NCI-H82 treated with DMSO at 0.1 percent for 48 hours (cell line): Measurements from ENCODE around the gene HTR6.

ENCODE experiments used
- DNase-seq: peaks from one replicate; lab custom pipeline; 2025; ENCODE audit not compliant: unreplicated experiment; lab: John Stamatoyannopoulos, UW

Gene HTR6

DNA sequence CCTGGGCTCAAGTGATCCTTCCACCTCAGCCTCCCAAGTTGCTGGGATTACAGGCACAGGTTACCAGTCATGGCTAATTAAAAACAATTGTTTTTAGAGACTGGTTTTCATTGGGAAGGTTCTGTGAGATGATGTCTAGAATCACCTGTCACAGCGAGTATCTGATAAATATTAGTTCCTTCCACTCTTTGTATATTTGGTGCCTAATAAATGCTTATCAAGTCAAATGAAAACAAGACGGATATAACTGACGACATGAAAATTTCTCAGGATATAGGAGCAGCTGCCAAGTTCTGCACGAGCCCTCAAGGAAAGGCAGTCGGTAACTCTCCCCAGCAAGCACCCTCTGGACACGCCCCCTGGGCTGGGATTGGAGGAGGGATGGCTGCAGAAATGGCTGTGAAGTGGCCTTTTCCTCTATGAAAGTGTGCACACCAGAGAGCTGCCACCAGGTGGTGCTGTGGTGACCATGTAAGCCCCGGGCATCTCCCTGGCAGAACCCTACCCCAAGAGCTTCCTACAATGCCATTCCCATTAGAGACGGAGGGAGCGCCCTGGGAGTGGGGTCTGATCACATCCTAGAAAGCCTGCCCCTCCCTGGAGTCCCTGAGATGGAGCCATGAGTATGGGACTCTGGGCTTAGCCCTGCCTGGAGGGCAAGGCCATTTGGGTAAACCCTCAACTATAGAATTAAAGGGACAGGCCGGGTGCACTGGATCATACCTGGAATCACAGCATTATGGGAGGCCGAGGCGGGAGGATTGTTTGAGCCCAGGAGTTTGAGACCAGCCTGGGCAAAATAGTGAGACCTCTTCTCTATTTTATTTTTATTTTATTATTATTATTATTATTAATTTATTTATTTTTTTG, 50.9 kb downstream of the HTR6 start:
- DNase-seq: peak; percentile 96

DNA sequence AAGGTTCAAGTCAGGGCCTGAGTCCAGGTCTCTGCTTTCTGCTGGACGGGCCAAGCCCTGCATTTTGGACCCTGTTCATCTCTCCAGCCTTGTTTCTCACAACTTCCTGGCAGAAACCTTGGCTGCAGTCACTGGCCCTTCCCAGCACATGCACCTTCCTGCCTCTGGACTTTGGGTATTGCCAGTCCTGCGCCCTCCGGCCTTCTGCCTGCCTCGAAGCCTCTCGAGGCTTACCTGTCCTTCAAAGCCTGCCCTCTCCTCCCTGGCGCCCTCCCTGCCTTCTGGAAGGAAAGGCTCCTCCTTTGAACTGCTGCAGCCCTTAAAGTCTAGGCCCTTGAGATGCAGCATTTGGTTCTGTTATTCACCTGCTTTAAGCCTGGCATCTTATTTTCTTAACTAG, 52.8 kb downstream of the HTR6 start:
- no peak for DNase-seq

DNA sequence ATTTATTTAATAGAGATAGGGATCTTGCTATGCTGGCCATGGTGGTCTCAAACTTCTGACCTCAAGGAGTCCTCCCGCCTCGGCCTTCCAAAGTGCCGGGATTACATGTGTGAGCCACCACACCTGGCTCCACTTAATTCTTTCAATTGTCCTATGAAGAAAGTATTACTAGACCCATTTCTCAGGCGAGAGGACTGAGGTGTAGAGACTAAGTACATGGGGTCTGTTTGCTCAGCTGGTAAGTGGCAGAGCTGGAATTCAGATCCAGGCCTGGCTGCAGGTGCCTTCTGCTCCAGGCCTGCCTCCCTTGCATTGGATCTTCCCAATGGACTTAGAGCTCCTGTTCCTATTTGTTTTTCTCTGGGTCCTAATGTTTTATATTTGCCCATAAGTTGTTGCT, 55.5 kb downstream of the HTR6 start:
- DNase-seq: no peak

DNA sequence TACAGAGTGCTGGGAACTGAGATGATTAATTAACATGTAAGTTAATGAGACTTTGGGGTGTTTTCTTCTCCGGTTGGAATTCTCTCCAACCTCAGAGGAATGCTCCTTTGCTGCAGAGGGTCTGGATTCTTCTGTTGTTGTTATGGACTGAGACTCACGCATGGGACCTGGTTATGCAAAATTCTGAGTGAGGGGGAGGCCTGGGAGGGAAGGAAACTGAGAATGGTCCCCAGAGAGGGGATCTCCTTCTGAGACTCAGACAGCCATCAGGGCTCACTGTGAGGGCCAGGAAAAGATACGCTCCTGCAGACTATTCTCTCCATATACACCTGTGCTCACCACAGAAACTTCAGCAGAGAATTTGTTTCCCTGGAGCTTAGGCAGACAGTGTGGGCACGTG, 56.3 kb downstream of the HTR6 start:
- DNase-seq: no peak

DNA sequence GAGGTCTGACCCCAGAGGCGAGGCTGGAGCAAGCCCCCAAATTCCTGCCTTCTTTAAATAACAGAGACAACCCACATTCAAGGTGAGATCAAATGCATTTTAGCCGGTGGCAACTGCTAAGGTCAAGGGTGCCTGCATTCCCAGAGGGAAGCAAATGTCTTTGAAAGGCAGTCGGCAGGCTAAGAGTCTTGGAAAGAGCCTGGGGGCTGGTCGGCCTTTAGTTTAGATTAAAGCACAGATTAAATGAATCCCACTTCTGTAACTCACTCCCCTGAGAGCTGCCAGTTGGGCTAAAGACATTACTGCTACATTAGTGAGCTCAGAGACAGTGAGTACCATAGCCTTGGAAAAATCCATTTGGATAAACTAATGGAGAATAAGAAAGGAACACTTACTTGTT, 59.2 kb downstream of the HTR6 start:
- DNase-seq: peak; percentile 72

DNA sequence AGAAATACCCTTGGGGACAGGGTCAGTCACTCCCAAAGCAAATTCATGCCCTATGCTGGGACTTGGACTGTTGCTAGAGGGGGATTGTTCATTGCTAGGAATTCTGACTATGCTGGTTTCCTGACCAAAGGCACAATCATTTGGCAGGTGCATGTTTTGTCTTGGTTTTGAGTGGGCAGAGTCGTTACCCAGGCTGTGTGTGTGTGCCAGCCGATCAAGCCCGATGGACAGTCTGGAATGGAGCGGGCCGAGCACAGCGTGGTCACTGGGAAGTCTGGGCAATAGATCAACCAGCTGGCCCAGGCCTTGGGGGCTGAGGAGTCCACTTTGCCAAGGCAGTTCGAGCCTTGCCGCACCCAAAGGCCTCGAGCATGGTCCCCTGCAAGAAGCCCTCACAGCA, 60.9 kb downstream of the HTR6 start:
- no peak for DNase-seq

DNA sequence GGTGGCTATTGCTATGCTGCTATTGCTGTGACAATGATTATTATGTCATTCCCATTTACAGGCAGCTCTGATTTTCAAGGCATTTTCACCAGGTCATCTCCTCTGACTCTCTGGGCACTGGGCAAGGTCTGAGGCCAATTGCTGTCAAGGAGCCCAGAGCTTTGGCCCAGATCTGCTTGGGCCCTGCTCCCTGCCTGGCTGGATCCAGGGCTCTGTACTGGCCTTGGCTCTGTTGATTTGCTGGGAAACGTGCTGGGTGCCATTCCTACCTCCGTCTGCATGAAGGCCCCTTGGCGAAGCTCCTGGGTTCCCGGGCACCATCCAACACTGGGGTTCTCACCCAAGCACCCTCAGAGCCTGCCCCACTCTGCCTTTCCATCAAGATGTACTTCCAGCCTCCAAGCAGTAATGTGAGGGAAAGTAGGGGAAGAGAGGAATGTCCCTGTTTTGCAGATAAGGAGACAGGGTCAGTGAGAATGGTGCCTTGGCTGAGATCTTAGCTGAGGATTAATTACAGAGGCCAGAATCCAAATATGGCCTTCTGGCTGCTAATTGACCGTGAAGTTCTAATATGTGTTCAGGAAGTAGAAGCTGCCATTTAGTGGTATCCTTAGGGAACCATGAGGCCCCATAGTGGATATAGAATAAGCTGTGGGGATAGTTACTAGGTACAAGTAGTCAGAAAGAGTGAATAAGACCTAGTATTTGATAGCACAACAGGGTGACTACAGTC, 63.9 kb downstream of the HTR6 start:
- DNase-seq: peak; percentile 32

DNA sequence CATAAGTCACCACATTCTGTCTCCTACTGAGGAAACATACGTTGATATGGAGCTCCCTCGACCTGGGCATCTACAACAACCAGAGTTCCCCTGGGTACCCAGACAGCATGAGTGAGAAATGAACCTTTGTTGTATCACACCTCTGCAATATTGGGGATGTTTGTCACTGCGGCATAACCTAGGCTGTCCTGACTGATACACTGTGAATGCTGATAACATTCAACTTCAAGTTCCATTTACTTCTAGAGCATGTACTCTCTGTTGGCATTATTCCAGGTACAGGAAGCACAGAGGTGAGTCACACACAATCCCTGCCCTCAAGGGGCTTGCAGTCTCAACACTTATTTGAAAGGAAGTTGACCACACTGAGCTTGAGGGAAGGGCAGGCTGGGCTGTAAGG, 65.6 kb downstream of the HTR6 start:
- no peak for DNase-seq
